Stimulated activated CD4-positive, alpha-beta T cell treated with anti-CD3 and anti-CD28 coated beads, Interleukin-1b, Interleukin-23, amount 100 ng/mL, for 4 hours (primary cell): ENCODE data around the gene TBR1.

Experiments used
- DNase-seq, 2 donors: peaks; one replicate each; pipeline ENCODE4 v3.0.0-alpha.2; 2020; ENCODE audit warnings: low read depth in 2 of 2

Gene TBR1

GRCh38 chr2:161415987-161416707 lies at the start of gene TBR1:
TSS of gene TBR1 (plus strand) at chr2:161416297. CDS start at chr2:161416411, 114 bp downstream.
- no peak for DNase-seq

- no peak for DNase-seq
Observed at GRCh38 chr2:161367675-161368074, 48.4 kb upstream of the TBR1 start.

- no peak for DNase-seq
Observed at GRCh38 chr2:161369311-161369710, 46.8 kb upstream of the TBR1 start.

- no peak for DNase-seq
Observed at GRCh38 chr2:161370981-161371380, 45.1 kb upstream of the TBR1 start.

- DNase-seq, result no peak
Observed at GRCh38 chr2:161371869-161372268, 44.2 kb upstream of the TBR1 start.

- no peak for DNase-seq
Observed at GRCh38 chr2:161373942-161374341, 42.2 kb upstream of the TBR1 start.

GRCh38 chr2:161374446-161374845 lies 41.7 kb upstream of the TBR1 start:
- DNase-seq, result no peak

GRCh38 chr2:161379740-161380139 lies 36.4 kb upstream of the TBR1 start:
- DNase-seq, result no peak

- no peak for DNase-seq
Observed at GRCh38 chr2:161381546-161381945, 34.6 kb upstream of the TBR1 start.

GRCh38 chr2:161382747-161383146 lies 33.4 kb upstream of the TBR1 start:
- DNase-seq, result no peak

GRCh38 chr2:161384864-161385263 lies 31.2 kb upstream of the TBR1 start:
- no peak for DNase-seq

GRCh38 chr2:161386228-161386824 lies 29.8 kb upstream of the TBR1 start:
- DNase-seq, result no peak

- no peak for DNase-seq
Observed at GRCh38 chr2:161388146-161388779, 27.8 kb upstream of the TBR1 start.

GRCh38 chr2:161391737-161392506 lies 24.2 kb upstream of the TBR1 start:
- DNase-seq, result no peak

GRCh38 chr2:161400076-161400475 lies 16.0 kb upstream of the TBR1 start:
- DNase-seq, result no peak

GRCh38 chr2:161402297-161402696 lies 13.8 kb upstream of the TBR1 start:
- no peak for DNase-seq

- no peak for DNase-seq
Observed at GRCh38 chr2:161406316-161406715, 9.8 kb upstream of the TBR1 start.

- no peak for DNase-seq
Observed at GRCh38 chr2:161407597-161407996, 8.5 kb upstream of the TBR1 start.

- no peak for DNase-seq
Observed at GRCh38 chr2:161409308-161409907, 6.7 kb upstream of the TBR1 start.

GRCh38 chr2:161412346-161412745 lies 3.8 kb upstream of the TBR1 start:
- no peak for DNase-seq

- no peak for DNase-seq
Observed at GRCh38 chr2:161414042-161415033, 1.8 kb upstream of the TBR1 start.
